ENCODE results near the gene ARHGAP44.

The ARHGAP44 gene

GRCh38 chr17:12789075-12789480 lies 220 bp upstream of the ARHGAP44 start:
- H3K79me2 ChIP-seq (ENCODE audit: low read length), result peaks cover 42% of the 10 kb centered on the region
- H3K36me3 ChIP-seq (replicated peaks; ENCODE audit: low read depth, low read length), result no peaks in the 10 kb centered on the region
- peaks cover 9% of the 10 kb centered on the region; the same call in 1 of the 2 replicates for H4K20me1 ChIP-seq (ENCODE audit: insufficient read depth, low read length)
- peak overlapping the region; percentile 51 for H2AFZ ChIP-seq (ENCODE audit: low read depth, low read length)
- H3K27me3 ChIP-seq (ENCODE audit: low read depth, low read length), result no peaks in the 10 kb centered on the region
- peak overlapping the region; percentile 97 for H3K4me2 ChIP-seq (ENCODE audit: low read length)
- no peak for TF ChIP-seq EZH2phosphoT487 (IDR thresholded peaks at IDR 0.05; ENCODE audit: low read depth)
- H3K27ac ChIP-seq (ENCODE audit: low read length), result 0 out of 2 replicates have a peak overlapping the region, but pooled peaks have one; percentile 0
- H3K9ac ChIP-seq (ENCODE audit: low read length), result peak overlapping the region; percentile 77
- H3K4me3 ChIP-seq (ENCODE audit: low read length), result peak overlapping the region; percentile 99
- peaks cover 13% of the 10 kb centered on the region for H3K4me1 ChIP-seq (ENCODE audit: low read length)
- H3K9me3 ChIP-seq (ENCODE audit: insufficient read depth, low read length), result no peaks in the 10 kb centered on the region

GRCh38 chr17:12790249-12791106 lies 1.2 kb downstream of the ARHGAP44 start:
- Histone ChIP-seq H3K9me3 (ENCODE audit: insufficient read depth, low read length) (no peaks in the 10 kb centered on the region), H3K4me2 (ENCODE audit: low read length) (peak overlapping the region; percentile 97), H3K27me3 (ENCODE audit: low read depth, low read length) (no peaks in the 10 kb centered on the region), H3K79me2 (ENCODE audit: low read length) (peaks cover 54% of the 10 kb centered on the region), H3K36me3 (replicated peaks; ENCODE audit: low read depth, low read length) (no peaks in the 10 kb centered on the region), H3K4me3 (ENCODE audit: low read length) (peak overlapping the region; percentile 99), H3K9ac (ENCODE audit: low read length) (peak overlapping the region; percentile 77), H4K20me1 (ENCODE audit: insufficient read depth, low read length) (peaks cover 14% of the 10 kb centered on the region; the same call in 1 of the 2 replicates), H2AFZ (ENCODE audit: low read depth, low read length) (no peak overlapping the region), H3K4me1 (ENCODE audit: low read length) (peaks cover 13% of the 10 kb centered on the region), H3K27ac (ENCODE audit: low read length) (no peak overlapping the region)
- TF ChIP-seq CTCF (IDR thresholded peaks at IDR 0.05; ENCODE audit: low read depth, low read length) (no peak), EZH2phosphoT487 (IDR thresholded peaks at IDR 0.05; ENCODE audit: low read depth) (no peak)

GRCh38 chr17:12794919-12795532 lies 5.7 kb downstream of the ARHGAP44 start:
- TF ChIP-seq EZH2phosphoT487 (IDR thresholded peaks at IDR 0.05; ENCODE audit: low read depth), result no peak
- TF ChIP-seq CTCF (IDR thresholded peaks at IDR 0.05; ENCODE audit: low read depth, low read length), result no peak
- Histone ChIP-seq H3K4me3 (ENCODE audit: low read length) (no peak overlapping the region), H3K27ac (ENCODE audit: low read length) (no peak overlapping the region), H3K36me3 (replicated peaks; ENCODE audit: low read depth, low read length) (peaks cover 3% of the 10 kb centered on the region), H3K4me2 (ENCODE audit: low read length) (no peak overlapping the region), H3K27me3 (ENCODE audit: low read depth, low read length) (no peaks in the 10 kb centered on the region), H3K9ac (ENCODE audit: low read length) (no peak overlapping the region), H2AFZ (ENCODE audit: low read depth, low read length) (no peak overlapping the region), H3K9me3 (ENCODE audit: insufficient read depth, low read length) (no peaks in the 10 kb centered on the region), H4K20me1 (ENCODE audit: insufficient read depth, low read length) (peaks cover 14% of the 10 kb centered on the region; the same call in 1 of the 2 replicates), H3K4me1 (ENCODE audit: low read length) (peaks cover 14% of the 10 kb centered on the region), H3K79me2 (ENCODE audit: low read length) (peaks cover 65% of the 10 kb centered on the region)

- H3K27ac ChIP-seq (ENCODE audit: low read length), result peak overlapping the region; percentile 84
- H3K9ac ChIP-seq (ENCODE audit: low read length), result peak overlapping the region; percentile 34
- H3K4me1 ChIP-seq (ENCODE audit: low read length), result peaks cover 28% of the 10 kb centered on the region
- H4K20me1 ChIP-seq (ENCODE audit: insufficient read depth, low read length), result no peaks in the 10 kb centered on the region
- peaks cover 3% of the 10 kb centered on the region for H3K36me3 ChIP-seq (replicated peaks; ENCODE audit: low read depth, low read length)
- peaks cover 52% of the 10 kb centered on the region for H3K79me2 ChIP-seq (ENCODE audit: low read length)
- no peaks in the 10 kb centered on the region for H3K27me3 ChIP-seq (ENCODE audit: low read depth, low read length)
- no peak overlapping the region for H2AFZ ChIP-seq (ENCODE audit: low read depth, low read length)
- H3K4me2 ChIP-seq (ENCODE audit: low read length), result peak overlapping the region; percentile 79
- TF ChIP-seq CTCF (IDR thresholded peaks at IDR 0.05; ENCODE audit: low read depth, low read length), result no peak
- TF ChIP-seq EZH2phosphoT487 (IDR thresholded peaks at IDR 0.05; ENCODE audit: low read depth), result no peak
- H3K4me3 ChIP-seq (ENCODE audit: low read length), result peak overlapping the region; percentile 51
- no peaks in the 10 kb centered on the region for H3K9me3 ChIP-seq (ENCODE audit: insufficient read depth, low read length)
These were observed 11.6 kb downstream of the ARHGAP44 start for GRCh38 chr17:12800855-12801365.
